Heart right ventricle (tissue), 16 donors: ENCODE measurements around the gene CAPZA2. TPM values are rescaled to one million over a fixed set of nuclear protein-coding genes. Genes with fewer than 3 reads are reported as not detected.
A peak's percentile ranks its signal among the peaks of the same experiment; 100 is the strongest.
"Not testable (repeated sequence)": the region's sequence is repeated elsewhere in the genome, so short reads cannot be mapped to it uniquely, and the experiment has no call there.

ENCODE experiments used
- ATAC-seq, 8 donors: fragments of 200-7000 bp; cut with Tn5 transposase; one replicate each; pipeline ENCODE4 v1.9.1; 2020; ENCODE audit warnings: mild to moderate bottlenecking in 8 of 8, moderate library complexity in 8 of 8, moderate number of reproducible peaks in 1 of 8
- DNase-seq, 2 donors: peaks; one replicate each; pipeline ENCODE4 v3.0.0-alpha.2; 2020
- H3K27ac ChIP-seq, 10 donors: fragments of 200-600 bp; sonication (generic) in 2 of 10; one replicate each; pipeline versions ENCODE4 v1.5.0 to v1.8.0; 2020 to 2022; ENCODE audit warnings: mild to moderate bottlenecking in 3 of 10
- H3K27me3 ChIP-seq, 7 donors: fragments of 200-600 bp; one replicate each; pipeline ENCODE4 v1.8.0; 2021 to 2022; ENCODE audit warnings: mild to moderate bottlenecking in 2 of 7
- H3K36me3 ChIP-seq, 9 donors: fragments of 200-600 bp; sonication (generic) in 1 of 9; one replicate each; pipeline versions ENCODE4 v1.5.0 to v1.8.0; 2020 to 2022; ENCODE audit warnings: mild to moderate bottlenecking in 2 of 9
- H3K4me1 ChIP-seq, 9 donors: fragments of 200-600 bp; sonication (generic) in 1 of 9; one replicate each; pipeline versions ENCODE4 v1.5.0 to v1.8.0; 2020 to 2022; ENCODE audit warnings: mild to moderate bottlenecking in 4 of 9
- H3K4me3 ChIP-seq, 10 donors: fragments of 200-600 bp; sonication (generic) in 2 of 10; one replicate each; pipeline versions ENCODE4 v1.5.0 to v1.8.0; 2020 to 2022; ENCODE audit warnings: mild to moderate bottlenecking in 7 of 10, moderate library complexity in 2 of 10
- H3K9me3 ChIP-seq, 11 donors: fragments of 200-600 bp in 10 of 11; sonication (generic) in 2 of 11; one replicate each; pipeline versions ENCODE4 v1.5.0 to v1.8.0; 2013 to 2022; ENCODE audit warnings: mild to moderate bottlenecking in 2 of 11, control low read depth in 1 of 11, moderate library complexity in 1 of 11
- WGBS, 2 donors: extraction: QIAGEN DNeasy Blood & Tissue Kit; methylation state at CpG; one replicate each; pipeline ENCODE4 v1.1.7; 2013; ENCODE audit warnings: inconsistent platforms in 1 of 2; 5-methylcytosine and 5-hydroxymethylcytosine counted together
- intact Hi-C, 10 donors: fragments of 100-400 bp; cut with DNase I; formaldehyde crosslinking; loops; one replicate each; pipeline versions ENCODE4 v1.11.1 to v1.14.2; 2022
- long read RNA-seq, 3 donors: library from polyadenylated mRNA; unstranded; transcript quantifications; one replicate each; pipeline ENCODE4 v2.0.0, GENCODE V29; 2020 to 2021
- polyA plus RNA-seq, 2 donors: library from polyadenylated mRNA; stranded (reverse); fragments of 200-250 nt; gene quantifications; one replicate each; pipeline ENCODE4 v1.2.3, GENCODE V29; 2013
- total RNA-seq, 10 donors: library from RNA; stranded (reverse); fragmentation: NEBNext Ultra II Directional in 3 of 10; extraction: Animal tissue kit (Norgen Biotek cat#: 25700) in 3 of 10; gene quantifications; one replicate each; pipeline versions ENCODE4 v1.2.1 to v1.2.4, GENCODE V29; 2021 to 2023
- TF ChIP-seq, protein P1 (sequence below), 9 donors: fragments of 200-600 bp; sonication (generic) in 2 of 9; IDR thresholded peaks; one replicate each; pipeline versions ENCODE4 v1.5.0 to v1.8.0; 2021 to 2022; ENCODE audit warnings: antibody characterized with exemption in 9 of 9, mild to moderate bottlenecking in 5 of 9, moderate library complexity in 1 of 9
- donor health status: Arrhythmogenic right ventricular cardiomyopathy.
- donor health status: ischemic (EF 13 %, LVEDD 7.1; RV severe dilation, severe dysfunction).
- donor health status: healthy with polysubstance abuse.
- donor health status: DM: no; HTN: yes; CAD: no.
- donor health status: DM: no; HTN: no; CAD: no.
- donor health status: ischemic (EF 25% LVEDD 6.9; RV normal size, moderate dysfunction).
- donor health status: ischemic (EF 25% LVEDD 5.7; RV mildly dilated, moderate dysfunction).
- donor health status: healthy.
- donor health status: DM: yes; HTN: yes; CAD: no.
- donor health status: Ischemic cardiomyopathy.
- donor health status: ischemic (EF 35%, LVEDD 5.7; RV mildly dilated, moderate dysfunction).
- donor health status: nonischemic (EF 11% LVEDD 7.7; RV severe dilation, severe dysfunction).
- donor health status: DM: yes; HTN: yes; CAD: no.
- donor health status: PGD.
- donor health status: ischemic (EF 29% LVEDD 5.4; RV normal size, mild dysfunction).
- donor health status: nonischemic (EF 23%, LVEDD 6.1; RV moderate dilation, normal function).

The CAPZA2 gene
- total RNA-seq (100 to 1,000 TPM; 285 to 416 (median 345) TPM), polyA plus RNA-seq (10 to 100 TPM; 39.4 to 93.0 TPM)
- long read RNA-seq, donor 1, full-length matches to known transcripts, result 471 of 490 reads
- long read RNA-seq, donor 1, partial matches to known transcripts, result 7 of 490 reads
- long read RNA-seq, donor 1, other reads (novel, unspliced or antisense), result 12 of 490 reads
- long read RNA-seq, donor 2, full-length matches to known transcripts, result 648 of 674 reads
- long read RNA-seq, donor 2, partial matches to known transcripts, result 10 of 674 reads
- long read RNA-seq, donor 2, other reads (novel, unspliced or antisense), result 16 of 674 reads
- long read RNA-seq, donor 3, full-length matches to known transcripts, result 1,876 of 2,001 reads
- long read RNA-seq, donor 3, partial matches to known transcripts, result 65 of 2,001 reads
- long read RNA-seq, donor 3, other reads (novel, unspliced or antisense), result 60 of 2,001 reads

DNA sequence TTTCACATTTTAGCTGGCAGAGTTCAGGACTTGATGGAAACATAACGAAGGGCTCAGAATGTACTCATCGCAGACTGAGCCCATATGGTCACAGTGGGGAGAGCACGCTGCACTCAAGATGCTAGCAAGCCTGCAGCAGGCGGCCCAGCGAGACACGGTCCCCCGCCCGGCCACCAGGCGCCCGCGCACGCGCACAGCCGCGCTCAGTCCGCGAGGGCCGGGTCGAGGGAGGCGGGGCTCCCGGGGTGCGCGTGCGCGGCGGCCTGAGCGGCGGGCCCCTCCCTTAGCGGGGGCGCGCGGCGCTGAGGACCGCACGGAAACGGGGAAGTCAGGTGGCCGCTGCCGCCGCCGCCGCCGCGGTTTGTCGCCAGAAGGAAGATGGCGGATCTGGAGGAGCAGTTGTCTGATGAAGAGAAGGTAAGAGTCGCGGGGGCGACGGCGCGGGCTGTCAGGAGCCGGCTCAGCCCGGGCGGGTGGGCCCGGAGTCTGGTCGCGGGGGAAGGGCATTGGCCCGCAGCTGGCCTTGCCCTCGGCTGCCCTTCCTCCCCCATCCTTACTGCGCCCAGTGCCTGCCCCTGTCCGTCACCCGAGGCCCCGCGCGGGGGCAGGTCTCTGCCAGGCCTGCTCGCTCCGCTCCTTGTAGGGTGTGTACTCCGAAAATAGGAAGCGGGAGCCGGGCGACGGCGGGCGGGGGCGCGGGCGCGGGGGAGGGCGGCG lies at the start of gene CAPZA2:
TSS of gene CAPZA2 (plus strand) at position 354 of the 717 bp plus-strand sequence. CDS start at position 379, 25 bp downstream.
- peak within 1 kb of the TSS; percentile 71 to 95 (median 84) for H3K4me3 ChIP-seq
- peak within 1 kb of the TSS; percentile 97 to 100 (median 99) for H3K27ac ChIP-seq
- intact Hi-C loops, result loop anchor here in 2 of 10 donors (5.0 to 10.0 kb wide), 2 partner anchors 52 to 90 kb away; partner anchors contain the start of gene ST7 (in 1 of the 2)
- no peaks in the 10 kb centered on the region for H3K27me3 ChIP-seq
- no peaks in the 10 kb centered on the region for H3K9me3 ChIP-seq
- ATAC-seq, result peak; percentile 94 to 99 (median 98)
- TF ChIP-seq, protein P1, sequence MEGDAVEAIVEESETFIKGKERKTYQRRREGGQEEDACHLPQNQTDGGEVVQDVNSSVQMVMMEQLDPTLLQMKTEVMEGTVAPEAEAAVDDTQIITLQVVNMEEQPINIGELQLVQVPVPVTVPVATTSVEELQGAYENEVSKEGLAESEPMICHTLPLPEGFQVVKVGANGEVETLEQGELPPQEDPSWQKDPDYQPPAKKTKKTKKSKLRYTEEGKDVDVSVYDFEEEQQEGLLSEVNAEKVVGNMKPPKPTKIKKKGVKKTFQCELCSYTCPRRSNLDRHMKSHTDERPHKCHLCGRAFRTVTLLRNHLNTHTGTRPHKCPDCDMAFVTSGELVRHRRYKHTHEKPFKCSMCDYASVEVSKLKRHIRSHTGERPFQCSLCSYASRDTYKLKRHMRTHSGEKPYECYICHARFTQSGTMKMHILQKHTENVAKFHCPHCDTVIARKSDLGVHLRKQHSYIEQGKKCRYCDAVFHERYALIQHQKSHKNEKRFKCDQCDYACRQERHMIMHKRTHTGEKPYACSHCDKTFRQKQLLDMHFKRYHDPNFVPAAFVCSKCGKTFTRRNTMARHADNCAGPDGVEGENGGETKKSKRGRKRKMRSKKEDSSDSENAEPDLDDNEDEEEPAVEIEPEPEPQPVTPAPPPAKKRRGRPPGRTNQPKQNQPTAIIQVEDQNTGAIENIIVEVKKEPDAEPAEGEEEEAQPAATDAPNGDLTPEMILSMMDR (IDR thresholded peaks at IDR 0.05), result peak in 7 of 9 donors; percentile 11 to 62 (median 38)
- peaks cover 0 to 53% (median 38%) of the 10 kb centered on the region in 9 donors for H3K4me1 ChIP-seq
- peak; percentile 91 to 96 for DNase-seq
- WGBS, 2 donors, result 0 to 1% methylated on average over 68 to 80 of the region's 80 CpGs
- H3K36me3 ChIP-seq, result no peaks in the 10 kb centered on the region

DNA sequence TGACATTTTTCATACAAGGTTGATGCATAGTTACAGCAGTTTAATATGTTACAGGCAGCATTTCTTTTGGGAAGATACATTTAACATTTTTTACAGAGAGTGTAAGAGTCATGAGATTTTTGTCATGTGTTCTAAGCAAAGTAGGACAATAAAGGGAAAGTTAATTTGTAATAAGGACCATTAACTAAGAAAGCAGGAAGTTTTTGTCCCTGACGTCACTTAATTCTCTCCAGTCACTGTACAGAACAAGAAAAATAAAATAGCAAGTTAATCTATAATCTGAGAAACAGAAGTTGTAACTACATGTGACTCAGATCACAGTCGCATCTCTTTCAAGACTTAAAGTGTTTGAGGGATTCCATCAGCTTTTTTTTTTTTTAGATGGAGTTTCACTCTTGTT lies 49.5 kb upstream of the CAPZA2 start:
- H3K4me1 ChIP-seq, result peaks cover 0 to 8% (median 0%) of the 10 kb centered on the region in 9 donors
- no peak overlapping the region for H3K27ac ChIP-seq
- TF ChIP-seq, protein P1 (IDR thresholded peaks at IDR 0.05), result no peak
- H3K36me3 ChIP-seq, result no peaks in the 10 kb centered on the region
- ATAC-seq (no peak), DNase-seq (no peak)
- no peak overlapping the region for H3K4me3 ChIP-seq
- H3K9me3 ChIP-seq, result no peaks in the 10 kb centered on the region
- WGBS, 2 donors, result 64 to 82% methylated on average over 2 of the region's 2 CpGs
- H3K27me3 ChIP-seq, result no peaks in the 10 kb centered on the region
- intact Hi-C loops, result loop anchor here in 3 of 10 donors (5.0 to 10.0 kb wide), 4 partner anchors 556 to 641 kb away; no protein-coding TSS in a partner anchor

DNA sequence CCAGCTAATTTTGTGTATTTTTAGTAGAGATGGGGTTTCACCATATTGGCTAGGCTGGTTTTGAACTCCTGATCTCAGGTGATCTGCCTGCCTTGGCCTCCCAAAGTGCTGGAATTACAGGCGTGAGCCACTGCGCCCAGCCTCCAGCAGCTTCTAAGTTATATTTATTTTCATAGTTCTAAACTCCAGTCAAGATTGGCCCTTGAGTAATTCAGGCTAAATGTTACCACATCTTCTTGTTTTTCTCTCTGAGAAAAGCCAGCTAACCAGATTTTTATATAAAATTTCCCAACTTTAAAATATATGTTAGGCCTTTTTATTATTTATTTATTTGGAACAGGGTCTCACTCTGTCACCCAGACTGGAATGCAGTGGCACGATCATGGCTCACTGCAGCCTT lies 49.0 kb upstream of the CAPZA2 start:
- intact Hi-C loops, result loop anchor here in 3 of 10 donors (5.0 to 10.0 kb wide), 4 partner anchors 556 to 641 kb away; no protein-coding TSS in a partner anchor
- not testable (repeated sequence) for H3K9me3 ChIP-seq, ATAC-seq, H3K4me1 ChIP-seq, H3K27ac ChIP-seq, DNase-seq, H3K4me3 ChIP-seq, H3K36me3 ChIP-seq, H3K27me3 ChIP-seq
- WGBS, 2 donors, result 90 to 92% methylated on average over 3 of the region's 3 CpGs

DNA sequence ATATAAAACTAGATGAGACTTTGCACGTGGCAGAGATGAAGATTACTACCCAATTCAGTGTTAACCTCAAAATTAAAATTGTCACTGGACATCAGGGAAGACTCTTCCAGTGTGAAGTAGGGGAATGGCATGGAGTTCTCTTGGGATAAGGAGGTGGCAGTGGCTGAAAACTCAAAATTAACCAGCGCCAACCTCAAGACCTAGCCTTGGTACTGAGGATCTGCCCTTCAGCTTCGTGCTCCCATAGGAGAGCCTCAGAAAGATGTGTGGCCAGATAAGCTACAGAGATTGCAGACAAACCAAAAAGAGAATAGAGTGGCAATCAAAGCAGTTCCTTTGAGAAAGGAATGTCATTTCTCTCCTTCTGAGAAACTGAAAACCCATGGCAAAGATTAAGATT lies 47.3 kb upstream of the CAPZA2 start:
- DNase-seq (no peak), ATAC-seq (no peak)
- TF ChIP-seq, protein P1 (IDR thresholded peaks at IDR 0.05), result no peak
- WGBS, 2 donors, result 71 to 76% methylated on average over 3 of the region's 3 CpGs
- Histone ChIP-seq H3K4me1 (no peaks in the 10 kb centered on the region), H3K4me3 (no peak overlapping the region), H3K36me3 (no peaks in the 10 kb centered on the region), H3K27me3 (no peaks in the 10 kb centered on the region), H3K27ac (no peak overlapping the region), H3K9me3 (no peaks in the 10 kb centered on the region)
- intact Hi-C loops, result loop anchor here in 2 of 10 donors (10.0 kb wide), 2 partner anchors 560 to 640 kb away; no protein-coding TSS in a partner anchor
